ENCODE measurements around the gene NDUFAF2. TPM values are rescaled to one million over a fixed set of nuclear protein-coding genes. Genes with fewer than 3 reads are reported as not detected.
"Not testable (repeated sequence)": the region's sequence is repeated elsewhere in the genome, so short reads cannot be mapped to it uniquely, and the experiment has no call there.

The NDUFAF2 gene
- polyA plus RNA-seq, 2 donors: 40.5 to 40.6 TPM

GRCh38 chr5:61029456-61030162 lies 84.6 kb downstream of the NDUFAF2 start:
- Histone ChIP-seq H3K27ac (ENCODE audit: low read depth in 2 of 2, low read length in 1 of 2) (no peak overlapping the region), H3K27me3 (ENCODE audit: control insufficient read depth in 1 of 2, insufficient read depth in 2 of 2, low read length in 2 of 2) (no peaks in the 10 kb centered on the region), H3K4me1 (ENCODE audit: control insufficient read depth in 2 of 2, insufficient read depth in 2 of 2, low read length in 1 of 2) (no peaks in the 10 kb centered on the region), H3K4me3 (ENCODE audit: low read depth in 1 of 2, low read length in 2 of 2) (no peak overlapping the region), H3K9me3 (ENCODE audit: control insufficient read depth in 2 of 2, insufficient read depth in 1 of 2, low read depth in 1 of 2, low read length in 1 of 2) (no peaks in the 10 kb centered on the region), H3K36me3 (ENCODE audit: control insufficient read depth in 2 of 2, insufficient read depth in 2 of 2, low read length in 1 of 2) (no peaks in the 10 kb centered on the region)
- WGBS, 2 donors: 74 to 80% methylated on average over 6 of the region's 6 CpGs

- Histone ChIP-seq H3K27me3 (ENCODE audit: control insufficient read depth in 1 of 2, insufficient read depth in 2 of 2, low read length in 2 of 2) (no peaks in the 10 kb centered on the region), H3K9me3 (ENCODE audit: control insufficient read depth in 2 of 2, insufficient read depth in 1 of 2, low read depth in 1 of 2, low read length in 1 of 2) (no peaks in the 10 kb centered on the region), H3K36me3 (ENCODE audit: control insufficient read depth in 2 of 2, insufficient read depth in 2 of 2, low read length in 1 of 2) (no peaks in the 10 kb centered on the region), H3K4me1 (ENCODE audit: control insufficient read depth in 2 of 2, insufficient read depth in 2 of 2, low read length in 1 of 2) (no peaks in the 10 kb centered on the region), H3K27ac (ENCODE audit: low read depth in 2 of 2, low read length in 1 of 2) (no peak overlapping the region), H3K4me3 (ENCODE audit: low read depth in 1 of 2, low read length in 2 of 2) (no peak overlapping the region)
Measured at GRCh38 chr5:61030163-61030482, 85.1 kb downstream of the NDUFAF2 start.

- H3K27me3 ChIP-seq (ENCODE audit: control insufficient read depth in 1 of 2, insufficient read depth in 2 of 2, low read length in 2 of 2); H3K9me3 ChIP-seq (ENCODE audit: control insufficient read depth in 2 of 2, insufficient read depth in 1 of 2, low read depth in 1 of 2, low read length in 1 of 2); H3K4me3 ChIP-seq (ENCODE audit: low read depth in 1 of 2, low read length in 2 of 2); H3K27ac ChIP-seq (ENCODE audit: low read depth in 2 of 2, low read length in 1 of 2); H3K36me3 ChIP-seq (ENCODE audit: control insufficient read depth in 2 of 2, insufficient read depth in 2 of 2, low read length in 1 of 2); H3K4me1 ChIP-seq (ENCODE audit: control insufficient read depth in 2 of 2, insufficient read depth in 2 of 2, low read length in 1 of 2): not testable (repeated sequence)
- WGBS, 2 donors: 83 to 86% methylated on average over 1 of the region's 1 CpG
Measured at GRCh38 chr5:61031301-61031700, 86.3 kb downstream of the NDUFAF2 start.

- Histone ChIP-seq H3K36me3 (ENCODE audit: control insufficient read depth in 2 of 2, insufficient read depth in 2 of 2, low read length in 1 of 2) (no peaks in the 10 kb centered on the region), H3K27me3 (ENCODE audit: control insufficient read depth in 1 of 2, insufficient read depth in 2 of 2, low read length in 2 of 2) (no peaks in the 10 kb centered on the region)
Measured at GRCh38 chr5:61044545-61044944, 99.5 kb downstream of the NDUFAF2 start.

GRCh38 chr5:61047346-61047745 lies 102.3 kb downstream of the NDUFAF2 start:
- Histone ChIP-seq H3K27me3 (ENCODE audit: control insufficient read depth in 1 of 2, insufficient read depth in 2 of 2, low read length in 2 of 2) (no peaks in the 10 kb centered on the region), H3K27ac (ENCODE audit: low read depth in 2 of 2, low read length in 1 of 2) (no peak overlapping the region), H3K4me1 (ENCODE audit: control insufficient read depth in 2 of 2, insufficient read depth in 2 of 2, low read length in 1 of 2) (no peaks in the 10 kb centered on the region), H3K36me3 (ENCODE audit: control insufficient read depth in 2 of 2, insufficient read depth in 2 of 2, low read length in 1 of 2) (no peaks in the 10 kb centered on the region), H3K9me3 (ENCODE audit: control insufficient read depth in 2 of 2, insufficient read depth in 1 of 2, low read depth in 1 of 2, low read length in 1 of 2) (no peaks in the 10 kb centered on the region), H3K4me3 (ENCODE audit: low read depth in 1 of 2, low read length in 2 of 2) (no peak overlapping the region)

More at GRCh38 chr5:61044545-61044944, 99.5 kb downstream of the NDUFAF2 start:
- no peak overlapping the region for H3K27ac ChIP-seq (ENCODE audit: low read depth in 2 of 2, low read length in 1 of 2)
- H3K4me1 ChIP-seq (ENCODE audit: control insufficient read depth in 2 of 2, insufficient read depth in 2 of 2, low read length in 1 of 2): no peaks in the 10 kb centered on the region
- H3K9me3 ChIP-seq (ENCODE audit: control insufficient read depth in 2 of 2, insufficient read depth in 1 of 2, low read depth in 1 of 2, low read length in 1 of 2): no peaks in the 10 kb centered on the region
- no peak overlapping the region for H3K4me3 ChIP-seq (ENCODE audit: low read depth in 1 of 2, low read length in 2 of 2)

GRCh38 chr5:61048534-61048933 lies 103.5 kb downstream of the NDUFAF2 start:
- Histone ChIP-seq H3K27me3 (ENCODE audit: control insufficient read depth in 1 of 2, insufficient read depth in 2 of 2, low read length in 2 of 2) (no peaks in the 10 kb centered on the region), H3K27ac (ENCODE audit: low read depth in 2 of 2, low read length in 1 of 2) (no peak overlapping the region), H3K4me1 (ENCODE audit: control insufficient read depth in 2 of 2, insufficient read depth in 2 of 2, low read length in 1 of 2) (no peaks in the 10 kb centered on the region), H3K36me3 (ENCODE audit: control insufficient read depth in 2 of 2, insufficient read depth in 2 of 2, low read length in 1 of 2) (no peaks in the 10 kb centered on the region), H3K4me3 (ENCODE audit: low read depth in 1 of 2, low read length in 2 of 2) (no peak overlapping the region), H3K9me3 (ENCODE audit: control insufficient read depth in 2 of 2, insufficient read depth in 1 of 2, low read depth in 1 of 2, low read length in 1 of 2) (no peaks in the 10 kb centered on the region)
- 2 to 19% methylated on average over 1 of the region's 1 CpG for WGBS, 2 donors

GRCh38 chr5:61050292-61050691 lies 105.3 kb downstream of the NDUFAF2 start:
- no peak overlapping the region for H3K27ac ChIP-seq (ENCODE audit: low read depth in 2 of 2, low read length in 1 of 2)
- H3K4me3 ChIP-seq (ENCODE audit: low read depth in 1 of 2, low read length in 2 of 2): no peak overlapping the region
- H3K4me1 ChIP-seq (ENCODE audit: control insufficient read depth in 2 of 2, insufficient read depth in 2 of 2, low read length in 1 of 2): no peaks in the 10 kb centered on the region
- H3K36me3 ChIP-seq (ENCODE audit: control insufficient read depth in 2 of 2, insufficient read depth in 2 of 2, low read length in 1 of 2): no peaks in the 10 kb centered on the region
- H3K27me3 ChIP-seq (ENCODE audit: control insufficient read depth in 1 of 2, insufficient read depth in 2 of 2, low read length in 2 of 2): no peaks in the 10 kb centered on the region
- WGBS, 2 donors: 98 to 100% methylated on average over 1 of the region's 1 CpG
- H3K9me3 ChIP-seq (ENCODE audit: control insufficient read depth in 2 of 2, insufficient read depth in 1 of 2, low read depth in 1 of 2, low read length in 1 of 2): no peaks in the 10 kb centered on the region

- H3K27ac ChIP-seq (ENCODE audit: low read depth in 2 of 2, low read length in 1 of 2): no peak overlapping the region
- no peaks in the 10 kb centered on the region for H3K4me1 ChIP-seq (ENCODE audit: control insufficient read depth in 2 of 2, insufficient read depth in 2 of 2, low read length in 1 of 2)
- no peaks in the 10 kb centered on the region for H3K9me3 ChIP-seq (ENCODE audit: control insufficient read depth in 2 of 2, insufficient read depth in 1 of 2, low read depth in 1 of 2, low read length in 1 of 2)
- 91% methylated on average over 1 of the region's 1 CpG for WGBS, 2 donors
- H3K27me3 ChIP-seq (ENCODE audit: control insufficient read depth in 1 of 2, insufficient read depth in 2 of 2, low read length in 2 of 2): no peaks in the 10 kb centered on the region
- no peaks in the 10 kb centered on the region for H3K36me3 ChIP-seq (ENCODE audit: control insufficient read depth in 2 of 2, insufficient read depth in 2 of 2, low read length in 1 of 2)
- no peak overlapping the region for H3K4me3 ChIP-seq (ENCODE audit: low read depth in 1 of 2, low read length in 2 of 2)
Measured at GRCh38 chr5:61051267-61051666, 106.3 kb downstream of the NDUFAF2 start.

GRCh38 chr5:61052882-61053281 lies 107.9 kb downstream of the NDUFAF2 start:
- Histone ChIP-seq H3K27me3 (ENCODE audit: control insufficient read depth in 1 of 2, insufficient read depth in 2 of 2, low read length in 2 of 2) (no peaks in the 10 kb centered on the region), H3K4me1 (ENCODE audit: control insufficient read depth in 2 of 2, insufficient read depth in 2 of 2, low read length in 1 of 2) (no peaks in the 10 kb centered on the region), H3K9me3 (ENCODE audit: control insufficient read depth in 2 of 2, insufficient read depth in 1 of 2, low read depth in 1 of 2, low read length in 1 of 2) (no peaks in the 10 kb centered on the region), H3K36me3 (ENCODE audit: control insufficient read depth in 2 of 2, insufficient read depth in 2 of 2, low read length in 1 of 2) (no peaks in the 10 kb centered on the region), H3K27ac (ENCODE audit: low read depth in 2 of 2, low read length in 1 of 2) (no peak overlapping the region), H3K4me3 (ENCODE audit: low read depth in 1 of 2, low read length in 2 of 2) (no peak overlapping the region)
- 87 to 90% methylated on average over 2 of the region's 2 CpGs for WGBS, 2 donors

GRCh38 chr5:61053937-61054336 lies 108.9 kb downstream of the NDUFAF2 start:
- no peaks in the 10 kb centered on the region for H3K4me1 ChIP-seq (ENCODE audit: control insufficient read depth in 2 of 2, insufficient read depth in 2 of 2, low read length in 1 of 2)
- WGBS, 2 donors: 40 to 62% methylated on average over 2 of the region's 2 CpGs
- no peak overlapping the region for H3K27ac ChIP-seq (ENCODE audit: low read depth in 2 of 2, low read length in 1 of 2)
- H3K27me3 ChIP-seq (ENCODE audit: control insufficient read depth in 1 of 2, insufficient read depth in 2 of 2, low read length in 2 of 2): no peaks in the 10 kb centered on the region
- no peaks in the 10 kb centered on the region for H3K36me3 ChIP-seq (ENCODE audit: control insufficient read depth in 2 of 2, insufficient read depth in 2 of 2, low read length in 1 of 2)
- H3K9me3 ChIP-seq (ENCODE audit: control insufficient read depth in 2 of 2, insufficient read depth in 1 of 2, low read depth in 1 of 2, low read length in 1 of 2): no peaks in the 10 kb centered on the region
- H3K4me3 ChIP-seq (ENCODE audit: low read depth in 1 of 2, low read length in 2 of 2): no peak overlapping the region

All from esophagus (tissue), 2 donors.